ENCODE measurements around the gene CHMP1A. TPM values are rescaled to one million over a fixed set of nuclear protein-coding genes. Genes with fewer than 3 reads are reported as not detected.
"Not testable (repeated sequence)": the region's sequence is repeated elsewhere in the genome, so short reads cannot be mapped to it uniquely, and the experiment has no call there.

Gene CHMP1A
- total RNA-seq, 1 donor from 2014 or later = 96.8 TPM

- Histone ChIP-seq H3K4me3 (ENCODE audit: low read depth, low read length) (no peak overlapping the region), H3K27me3 (ENCODE audit: control insufficient read depth, insufficient read depth, low read length) (no peaks in the 10 kb centered on the region), H3K36me3 (ENCODE audit: control insufficient read depth, insufficient read depth, low read length) (peaks cover under 1% of the 10 kb centered on the region)
- DNase-seq (ENCODE audit: low read depth) = no peak
- no peak for TF ChIP-seq CTCF (IDR thresholded peaks at IDR 0.05; ENCODE audit: insufficient read depth, low read length, poor library complexity, severe bottlenecking)
Observed at GRCh38 chr16:89641458-89642119, 15.9 kb downstream of the CHMP1A start.

- DNase-seq (ENCODE audit: low read depth) = no peak
- Histone ChIP-seq H3K27me3 (ENCODE audit: control insufficient read depth, insufficient read depth, low read length) (peaks cover 2% of the 10 kb centered on the region), H3K36me3 (ENCODE audit: control insufficient read depth, insufficient read depth, low read length) (no peaks in the 10 kb centered on the region), H3K4me3 (ENCODE audit: low read depth, low read length) (no peak overlapping the region)
- TF ChIP-seq CTCF (IDR thresholded peaks at IDR 0.05; ENCODE audit: insufficient read depth, low read length, poor library complexity, severe bottlenecking) = no peak
Observed at GRCh38 chr16:89639385-89639784, 18.1 kb downstream of the CHMP1A start.

- no peak for DNase-seq (ENCODE audit: low read depth)
- H3K36me3 ChIP-seq (ENCODE audit: control insufficient read depth, insufficient read depth, low read length) = no peaks in the 10 kb centered on the region
- TF ChIP-seq CTCF (IDR thresholded peaks at IDR 0.05; ENCODE audit: insufficient read depth, low read length, poor library complexity, severe bottlenecking) = no peak
- peaks cover 6% of the 10 kb centered on the region for H3K27me3 ChIP-seq (ENCODE audit: control insufficient read depth, insufficient read depth, low read length)
- H3K4me3 ChIP-seq (ENCODE audit: low read depth, low read length) = no peak overlapping the region
Observed at GRCh38 chr16:89638455-89638854, 19.1 kb downstream of the CHMP1A start.

GRCh38 chr16:89637379-89637778 is 20.1 kb downstream of the CHMP1A start:
- TF ChIP-seq CTCF (IDR thresholded peaks at IDR 0.05; ENCODE audit: insufficient read depth, low read length, poor library complexity, severe bottlenecking) = no peak
- Histone ChIP-seq H3K36me3 (ENCODE audit: control insufficient read depth, insufficient read depth, low read length) (no peaks in the 10 kb centered on the region), H3K4me3 (ENCODE audit: low read depth, low read length) (no peak overlapping the region), H3K27me3 (ENCODE audit: control insufficient read depth, insufficient read depth, low read length) (peaks cover 16% of the 10 kb centered on the region)
- no peak for DNase-seq (ENCODE audit: low read depth)

GRCh38 chr16:89636663-89637062 is 20.8 kb downstream of the CHMP1A start:
- no peak for DNase-seq (ENCODE audit: low read depth)
- no peaks in the 10 kb centered on the region for H3K36me3 ChIP-seq (ENCODE audit: control insufficient read depth, insufficient read depth, low read length)
- no peak for TF ChIP-seq CTCF (IDR thresholded peaks at IDR 0.05; ENCODE audit: insufficient read depth, low read length, poor library complexity, severe bottlenecking)
- no peak overlapping the region for H3K4me3 ChIP-seq (ENCODE audit: low read depth, low read length)
- peaks cover 17% of the 10 kb centered on the region for H3K27me3 ChIP-seq (ENCODE audit: control insufficient read depth, insufficient read depth, low read length)

- not testable (repeated sequence) for DNase-seq (ENCODE audit: low read depth); H3K36me3 ChIP-seq (ENCODE audit: control insufficient read depth, insufficient read depth, low read length); H3K4me3 ChIP-seq (ENCODE audit: low read depth, low read length)
- H3K27me3 ChIP-seq (ENCODE audit: control insufficient read depth, insufficient read depth, low read length) = peaks cover 21% of the 10 kb centered on the region
Observed at GRCh38 chr16:89634463-89635385, 22.8 kb downstream of the CHMP1A start.
